Stimulated activated CD4-positive, alpha-beta T cell treated with anti-CD3 and anti-CD28 coated beads, TNF-alpha, amount 100 ng/mL, for 4 hours (primary cell): ENCODE results near the gene CNDP1.
A peak's percentile ranks its signal among the peaks of the same experiment; 100 is the strongest.
"Not testable (repeated sequence)": the region's sequence is repeated elsewhere in the genome, so short reads cannot be mapped to it uniquely, and the experiment has no call there.

Experiments used
- DNase-seq, 3 experiments: peaks; one replicate each; pipeline ENCODE4 v3.0.0-alpha.2; 2020; ENCODE audit warnings: low read depth in 3 of 3

Gene CNDP1

GRCh38 chr18:74546007-74546406 is 11.7 kb downstream of the CNDP1 start:
- no peak for DNase-seq

GRCh38 chr18:74546751-74547530 is 12.6 kb downstream of the CNDP1 start:
- no peak for DNase-seq

DNA sequence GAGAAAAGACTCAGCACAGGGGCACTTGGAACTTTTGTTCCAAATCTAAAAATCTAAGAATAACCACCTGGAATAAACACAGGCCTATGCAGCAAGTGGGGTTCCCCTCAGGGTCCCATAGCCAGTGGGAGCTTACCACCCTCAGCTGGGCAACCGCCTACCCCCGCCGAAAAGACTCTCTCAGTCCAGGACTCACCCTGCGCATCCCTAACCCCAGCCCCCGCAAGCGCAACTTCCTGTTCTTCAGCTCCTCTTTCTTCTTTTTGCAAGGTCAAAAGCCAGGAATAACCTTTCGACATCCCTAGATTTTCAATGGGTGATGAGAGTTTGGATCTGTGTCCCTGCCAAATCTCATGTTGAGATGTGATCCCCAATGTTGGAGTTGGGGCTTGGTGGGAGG is 13.6 kb downstream of the CNDP1 start:
- DNase-seq: no peak

- DNase-seq: no peak
Observed at GRCh38 chr18:74549591-74550104, 15.3 kb downstream of the CNDP1 start.

DNA sequence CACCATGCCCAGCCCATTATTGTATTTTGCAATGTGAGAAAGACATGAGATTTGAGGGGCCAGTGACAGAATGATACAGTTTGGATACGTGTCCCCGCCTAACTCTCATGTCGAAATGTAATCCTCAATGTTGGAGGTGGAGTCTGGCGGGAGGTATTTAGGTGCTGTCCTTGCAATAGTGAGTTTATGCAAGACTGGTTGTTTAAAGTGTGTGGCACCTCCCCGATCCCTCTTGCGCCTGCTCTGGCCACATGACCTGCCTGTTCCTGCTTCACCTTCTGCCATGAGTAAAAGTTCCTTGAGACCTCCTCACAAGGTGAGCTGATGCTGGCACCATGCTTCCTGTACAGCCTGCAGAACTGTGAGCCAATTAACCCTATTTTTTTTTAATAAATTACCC is 16.6 kb downstream of the CNDP1 start:
- DNase-seq: no peak

DNA sequence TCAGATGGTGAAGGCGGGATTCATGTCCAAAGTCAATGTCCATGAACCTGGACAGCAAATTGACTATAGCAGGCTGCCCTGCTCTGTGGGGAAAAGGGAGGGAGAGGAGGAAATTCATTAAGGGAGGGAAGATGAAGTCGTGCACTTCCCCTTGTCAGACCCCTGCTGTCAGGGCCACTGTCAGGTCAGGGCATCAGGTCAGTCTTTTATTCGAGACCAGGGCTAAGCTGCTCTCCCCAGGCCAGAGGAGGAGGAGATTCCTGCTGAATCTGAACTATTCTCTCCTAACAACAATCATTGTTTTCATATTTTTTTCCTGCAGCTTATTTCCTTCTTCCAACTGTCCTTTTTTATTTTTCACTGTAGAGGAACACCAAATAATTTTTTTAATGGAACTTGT is 17.2 kb downstream of the CNDP1 start:
- DNase-seq: no peak

GRCh38 chr18:74551936-74552555 is 17.7 kb downstream of the CNDP1 start:
- DNase-seq: peak; percentile 45 to 55 (median 53)

- no peak for DNase-seq
Observed at GRCh38 chr18:74556126-74556525, 21.8 kb downstream of the CNDP1 start.

DNA sequence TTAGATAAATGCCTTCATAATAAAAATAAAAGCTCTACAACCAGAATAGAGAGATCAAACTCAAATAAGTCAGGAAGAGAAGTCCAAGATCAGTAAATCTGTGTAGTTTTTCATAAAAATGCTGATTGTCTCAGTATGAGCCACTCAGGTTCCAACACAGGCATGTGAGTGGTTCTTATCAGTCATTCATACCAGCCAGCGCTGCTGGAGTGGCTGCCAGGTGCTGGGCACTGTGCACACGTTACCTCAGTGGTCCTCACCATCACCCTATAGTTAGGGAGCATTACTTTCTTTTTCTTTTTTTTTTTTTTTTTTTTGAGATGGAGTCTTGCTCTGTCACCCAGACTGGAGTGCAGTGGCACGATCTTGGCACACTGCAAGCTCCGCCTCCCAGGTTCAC is 23.8 kb downstream of the CNDP1 start:
- no peak for DNase-seq

GRCh38 chr18:74562131-74562730 is 27.9 kb downstream of the CNDP1 start:
- no peak for DNase-seq

GRCh38 chr18:74562775-74563174 is 28.5 kb downstream of the CNDP1 start:
- no peak for DNase-seq

DNA sequence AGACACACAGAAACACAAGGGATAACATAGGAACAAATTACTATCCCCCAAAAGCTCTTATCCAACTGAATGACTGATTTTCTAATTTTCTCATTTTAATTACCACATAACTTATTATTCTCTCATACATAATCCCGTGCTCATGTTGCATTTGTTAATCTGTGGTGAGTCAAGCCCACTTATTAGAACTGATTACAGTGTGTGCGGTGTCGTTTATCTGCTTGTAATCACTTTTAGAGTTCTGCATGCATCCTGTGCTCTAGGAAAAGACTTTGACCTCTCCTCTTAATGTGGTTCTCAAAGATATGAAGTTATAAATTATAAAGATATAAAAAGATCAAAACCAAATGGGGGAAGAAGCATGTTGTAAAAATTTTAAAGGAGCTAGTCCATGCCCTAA is 29.7 kb downstream of the CNDP1 start:
- no peak for DNase-seq

- DNase-seq: not testable (repeated sequence)
Observed at GRCh38 chr18:74565164-74565563, 30.9 kb downstream of the CNDP1 start.

DNA sequence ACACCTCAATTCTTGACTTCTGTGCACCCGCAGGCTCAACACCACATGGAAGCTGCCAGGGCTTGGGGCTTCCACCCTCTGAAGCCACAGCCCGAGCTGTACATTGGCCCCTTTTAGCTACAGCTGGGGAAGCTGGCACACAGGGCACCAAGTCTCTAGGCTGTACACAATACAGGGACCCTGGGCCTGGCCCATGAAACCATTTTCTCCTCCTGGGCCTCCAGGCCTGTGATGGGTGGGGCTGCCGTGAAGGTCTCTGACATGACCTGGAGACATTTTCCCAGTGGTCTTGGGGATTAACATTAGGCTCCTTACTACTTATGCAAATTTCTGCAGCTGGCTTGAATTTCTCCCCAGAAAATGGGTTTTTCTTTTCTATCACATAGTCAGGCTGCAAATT is 31.7 kb downstream of the CNDP1 start:
- not testable (repeated sequence) for DNase-seq

GRCh38 chr18:74567822-74568221 is 33.5 kb downstream of the CNDP1 start:
- no peak for DNase-seq

GRCh38 chr18:74569401-74569800 is 35.1 kb downstream of the CNDP1 start:
- no peak for DNase-seq

GRCh38 chr18:74570266-74570665 is 36.0 kb downstream of the CNDP1 start:
- no peak for DNase-seq

GRCh38 chr18:74571895-74572680 is 37.8 kb downstream of the CNDP1 start:
- DNase-seq: no peak

DNA sequence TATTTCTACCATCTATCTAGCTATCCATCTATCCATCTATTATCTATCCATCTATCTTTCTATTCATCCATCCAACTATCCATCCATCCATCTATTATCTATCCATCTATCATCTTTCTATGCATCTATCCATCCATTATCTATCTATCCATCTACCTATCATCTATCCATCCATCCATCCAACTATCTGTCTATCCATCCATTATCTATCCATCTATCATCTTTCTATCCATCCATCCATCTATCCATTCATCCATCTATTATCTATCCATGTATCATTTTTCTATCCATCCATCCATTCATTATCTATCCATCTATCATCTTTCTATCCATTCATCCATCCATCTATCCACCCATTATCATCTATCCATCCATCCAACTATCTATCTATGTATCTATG is 38.8 kb downstream of the CNDP1 start:
- DNase-seq: no peak

DNA sequence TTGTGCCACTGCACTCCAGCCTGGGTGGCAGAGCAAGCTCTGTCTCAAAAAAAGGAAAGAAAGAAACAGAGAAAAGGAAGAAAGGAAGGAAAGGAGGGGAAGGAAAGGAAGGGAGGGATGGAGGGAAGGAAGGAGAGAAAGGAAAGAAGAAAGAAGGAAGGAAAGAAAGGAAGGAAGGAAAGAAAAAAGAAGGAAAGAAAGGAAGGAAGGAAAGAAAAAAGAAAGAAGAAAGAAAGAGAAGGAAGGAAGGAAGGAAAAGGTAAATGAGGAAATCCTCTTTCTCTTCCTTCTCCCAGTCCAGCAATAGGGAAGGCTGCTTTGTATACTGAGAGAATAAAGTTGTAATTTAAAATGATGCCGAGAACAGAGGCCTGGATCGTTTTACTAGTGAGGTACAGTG is 40.6 kb downstream of the CNDP1 start:
- no peak for DNase-seq

DNA sequence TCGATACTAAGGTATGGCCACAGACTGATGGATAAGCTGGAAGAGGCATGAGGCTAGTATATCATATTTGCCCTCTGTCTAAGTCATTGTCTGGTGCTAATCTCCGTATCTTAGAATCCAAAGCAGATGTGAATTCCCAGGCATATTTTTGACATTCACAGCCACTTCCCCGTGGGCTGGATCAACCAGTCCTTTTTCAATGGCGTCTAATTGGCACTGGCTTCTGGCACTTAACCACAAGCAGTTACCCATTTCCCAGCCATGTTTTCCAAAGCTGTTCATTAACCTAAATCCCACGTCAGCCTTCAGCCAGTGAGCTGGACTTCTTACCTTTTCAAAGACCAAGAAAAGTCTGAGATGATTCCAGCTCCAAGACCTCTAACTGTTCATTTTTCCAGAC is 42.7 kb downstream of the CNDP1 start:
- no peak for DNase-seq

GRCh38 chr18:74579496-74580065 is 45.3 kb downstream of the CNDP1 start:
- DNase-seq: no peak
